Measurements from ENCODE around the gene SLC6A8.

The SLC6A8 gene

GRCh38 chrX:153723351-153724251 is 35.9 kb downstream of the SLC6A8 start:
- peak overlapping the region; percentile 88 for H3K9ac ChIP-seq (ENCODE audit: low read depth, low read length, poor library complexity, severe bottlenecking)
- peak overlapping the region; percentile 83 for H3K4me2 ChIP-seq (ENCODE audit: low read depth, low read length, poor library complexity, severe bottlenecking)
- H3K4me1 ChIP-seq (ENCODE audit: insufficient read depth, low read length, poor library complexity, severe bottlenecking), result peaks cover 37% of the 10 kb centered on the region
- H3K36me3 ChIP-seq (ENCODE audit: insufficient read depth, low read length), result peaks cover 21% of the 10 kb centered on the region; the same call in 1 of the 2 replicates
- peaks cover 30% of the 10 kb centered on the region for H4K20me1 ChIP-seq (ENCODE audit: insufficient read depth, low read length, poor library complexity, severe bottlenecking)
- no peaks in the 10 kb centered on the region for H3K9me2 ChIP-seq (replicated peaks; ENCODE audit: low read depth, low read length)
- no peak for TF ChIP-seq EZH2phosphoT487 (IDR thresholded peaks at IDR 0.05; ENCODE audit: borderline replicate concordance)
- TF ChIP-seq, protein P1, sequence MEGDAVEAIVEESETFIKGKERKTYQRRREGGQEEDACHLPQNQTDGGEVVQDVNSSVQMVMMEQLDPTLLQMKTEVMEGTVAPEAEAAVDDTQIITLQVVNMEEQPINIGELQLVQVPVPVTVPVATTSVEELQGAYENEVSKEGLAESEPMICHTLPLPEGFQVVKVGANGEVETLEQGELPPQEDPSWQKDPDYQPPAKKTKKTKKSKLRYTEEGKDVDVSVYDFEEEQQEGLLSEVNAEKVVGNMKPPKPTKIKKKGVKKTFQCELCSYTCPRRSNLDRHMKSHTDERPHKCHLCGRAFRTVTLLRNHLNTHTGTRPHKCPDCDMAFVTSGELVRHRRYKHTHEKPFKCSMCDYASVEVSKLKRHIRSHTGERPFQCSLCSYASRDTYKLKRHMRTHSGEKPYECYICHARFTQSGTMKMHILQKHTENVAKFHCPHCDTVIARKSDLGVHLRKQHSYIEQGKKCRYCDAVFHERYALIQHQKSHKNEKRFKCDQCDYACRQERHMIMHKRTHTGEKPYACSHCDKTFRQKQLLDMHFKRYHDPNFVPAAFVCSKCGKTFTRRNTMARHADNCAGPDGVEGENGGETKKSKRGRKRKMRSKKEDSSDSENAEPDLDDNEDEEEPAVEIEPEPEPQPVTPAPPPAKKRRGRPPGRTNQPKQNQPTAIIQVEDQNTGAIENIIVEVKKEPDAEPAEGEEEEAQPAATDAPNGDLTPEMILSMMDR (conservative IDR thresholded peaks at IDR 0.05; ENCODE audit: low read length), result peak; percentile 48
- H3K79me2 ChIP-seq (ENCODE audit: insufficient read depth, low read length), result peaks cover 59% of the 10 kb centered on the region
- H3F3A ChIP-seq (ENCODE audit: low read depth), result no peaks in the 10 kb centered on the region
- 0 out of 2 replicates have a peak overlapping the region, but pooled peaks have one; percentile 27 for H2AFZ ChIP-seq (ENCODE audit: low read length)
- H3K4me3 ChIP-seq (ENCODE audit: low read length, poor library complexity, severe bottlenecking), result peak overlapping the region; percentile 77
- H3K27me3 ChIP-seq (ENCODE audit: insufficient read depth, low read length, poor library complexity, severe bottlenecking), result no peaks in the 10 kb centered on the region
- no peaks in the 10 kb centered on the region for H3K9me3 ChIP-seq (ENCODE audit: insufficient read depth, low read depth, low read length)

- peaks cover 22% of the 10 kb centered on the region for H4K20me1 ChIP-seq (ENCODE audit: insufficient read depth, low read length, poor library complexity, severe bottlenecking)
- no peaks in the 10 kb centered on the region for H3F3A ChIP-seq (ENCODE audit: low read depth)
- no peaks in the 10 kb centered on the region for H3K9me3 ChIP-seq (ENCODE audit: insufficient read depth, low read depth, low read length)
- H3K4me3 ChIP-seq (ENCODE audit: low read length, poor library complexity, severe bottlenecking), result peak within 1 kb of the TSS; percentile 77
- 0 out of 2 replicates have a peak within 1 kb of the TSS, but pooled peaks have one; percentile 27 for H2AFZ ChIP-seq (ENCODE audit: low read length)
- H3K27me3 ChIP-seq (ENCODE audit: insufficient read depth, low read length, poor library complexity, severe bottlenecking), result no peaks in the 10 kb centered on the region
- peak within 1 kb of the TSS; percentile 83 for H3K4me2 ChIP-seq (ENCODE audit: low read depth, low read length, poor library complexity, severe bottlenecking)
- H3K79me2 ChIP-seq (ENCODE audit: insufficient read depth, low read length), result peaks cover 51% of the 10 kb centered on the region
- H3K9ac ChIP-seq (ENCODE audit: low read depth, low read length, poor library complexity, severe bottlenecking), result peak within 1 kb of the TSS; percentile 88
- peaks cover 37% of the 10 kb centered on the region for H3K4me1 ChIP-seq (ENCODE audit: insufficient read depth, low read length, poor library complexity, severe bottlenecking)
- no peak for TF ChIP-seq EZH2phosphoT487 (IDR thresholded peaks at IDR 0.05; ENCODE audit: borderline replicate concordance)
- TF ChIP-seq, protein P1 (conservative IDR thresholded peaks at IDR 0.05; ENCODE audit: low read length), result no peak
- no peaks in the 10 kb centered on the region for H3K9me2 ChIP-seq (replicated peaks; ENCODE audit: low read depth, low read length)
- peaks cover 12% of the 10 kb centered on the region; the same call in 1 of the 2 replicates for H3K36me3 ChIP-seq (ENCODE audit: insufficient read depth, low read length)
These were observed 36.7 kb downstream of the SLC6A8 start, which contains the start of the genes ABCD1 and BCAP31 for GRCh38 chrX:153724252-153725038. ABCD1 (plus strand) TSS chrX:153724856; CDS start chrX:153725267, 411 bp downstream. BCAP31 (minus strand) TSS chrX:153724387; CDS start chrX:153723244, 1,143 bp downstream.

- Histone ChIP-seq H3K9ac (ENCODE audit: low read depth, low read length, poor library complexity, severe bottlenecking) (peak overlapping the region; percentile 88), H3K4me3 (ENCODE audit: low read length, poor library complexity, severe bottlenecking) (peak overlapping the region; percentile 77), H3K4me1 (ENCODE audit: insufficient read depth, low read length, poor library complexity, severe bottlenecking) (peaks cover 37% of the 10 kb centered on the region), H3K79me2 (ENCODE audit: insufficient read depth, low read length) (peaks cover 43% of the 10 kb centered on the region), H3K9me2 (replicated peaks; ENCODE audit: low read depth, low read length) (no peaks in the 10 kb centered on the region), H3K27me3 (ENCODE audit: insufficient read depth, low read length, poor library complexity, severe bottlenecking) (no peaks in the 10 kb centered on the region), H3K9me3 (ENCODE audit: insufficient read depth, low read depth, low read length) (no peaks in the 10 kb centered on the region), H4K20me1 (ENCODE audit: insufficient read depth, low read length, poor library complexity, severe bottlenecking) (peaks cover 22% of the 10 kb centered on the region), H3K36me3 (ENCODE audit: insufficient read depth, low read length) (peaks cover 5% of the 10 kb centered on the region; the same call in 1 of the 2 replicates), H3K4me2 (ENCODE audit: low read depth, low read length, poor library complexity, severe bottlenecking) (peak overlapping the region; percentile 78), H3F3A (ENCODE audit: low read depth) (no peaks in the 10 kb centered on the region), H2AFZ (ENCODE audit: low read length) (no peak overlapping the region)
- TF ChIP-seq, protein P1 (conservative IDR thresholded peaks at IDR 0.05; ENCODE audit: low read length), result no peak
- no peak for TF ChIP-seq EZH2phosphoT487 (IDR thresholded peaks at IDR 0.05; ENCODE audit: borderline replicate concordance)
These were observed 37.5 kb downstream of the SLC6A8 start for GRCh38 chrX:153725039-153725831.

Measured in Loucy (cell line).